Peyer's patch (tissue), 4 donors: ENCODE measurements around the gene FZR1.

Source experiments
- CTCF ChIP-seq, 6 experiments: fragments of 450-650 bp in 4 of 6; fragments of 200-600 bp in 2 of 6; sonication (generic) in 1 of 6; IDR thresholded peaks; one replicate each; pipeline ENCODE4 v1.5.1; 2017 to 2019; ENCODE audit warnings: antibody characterized with exemption in 6 of 6, mild to moderate bottlenecking in 3 of 6, moderate library complexity in 1 of 6
- POLR2A ChIP-seq, 2 donors: fragments of 450-650 bp; IDR thresholded peaks; one replicate each; pipeline ENCODE4 v1.5.1; 2017; ENCODE audit warnings: antibody characterized with exemption in 2 of 2, mild to moderate bottlenecking in 2 of 2, moderate library complexity in 2 of 2

GRCh38 chr19:3519126-3519525 lies 13.0 kb downstream of the FZR1 start:
- TF ChIP-seq CTCF (IDR thresholded peaks at IDR 0.05) (no peak), POLR2A (IDR thresholded peaks at IDR 0.05) (no peak)
